Activated T-cell treated with anti-CD3 and anti-CD28 coated beads, Interleukin-2, amount 50 U/mL, for 72 hours (primary cell): ENCODE data around the gene WNT11. TPM values are rescaled to one million over a fixed set of nuclear protein-coding genes. Genes with fewer than 3 reads are reported as not detected.

Experiments used
- ATAC-seq, 2 donors: fragments of 150-1000 bp; cut with Tn5 transposase; replicated peaks in 1 of 2; 2 replicates each; pipeline ENCODE4 v1.10.0; 2021; ENCODE audit warnings: moderate library complexity in 2 of 2, mild to moderate bottlenecking in 1 of 2
- DNase-seq, 2 donors: peaks; one replicate each; pipeline ENCODE4 v3.0.0; 2021 to 2022; ENCODE audit warnings: mixed read lengths in 1 of 2
- H3K27ac Mint-ChIP-seq: one replicate; pipeline ENCODE4 v1.8.0; 2022; ENCODE audit warnings: mild to moderate bottlenecking, moderate library complexity, mixed read lengths
- H3K27me3 Mint-ChIP-seq: one replicate; pipeline ENCODE4 v1.8.0; 2022; ENCODE audit warnings: low read depth, mixed read lengths
- H3K36me3 Mint-ChIP-seq, 2 donors: one replicate each; pipeline ENCODE4 v1.8.0; 2022; ENCODE audit warnings: mixed read lengths in 2 of 2, mild to moderate bottlenecking in 1 of 2; ENCODE audit not compliant: insufficient read depth in 2 of 2
- H3K4me1 Mint-ChIP-seq: one replicate; pipeline ENCODE4 v1.8.0; 2022; ENCODE audit warnings: low read depth, mixed read lengths
- H3K4me3 Mint-ChIP-seq, 2 donors: one replicate each; pipeline ENCODE4 v1.8.0; 2022; ENCODE audit warnings: mild to moderate bottlenecking in 2 of 2, mixed read lengths in 2 of 2, moderate library complexity in 2 of 2
- H3K9me3 Mint-ChIP-seq, 2 donors: one replicate each; pipeline ENCODE4 v1.8.0; 2022; ENCODE audit warnings: mixed read lengths in 2 of 2
- total RNA-seq, 2 donors: library from RNA; stranded (reverse); gene quantifications; one replicate each; pipeline ENCODE4 v1.2.3, GENCODE V29; 2022

Gene WNT11
- total RNA-seq, 2 donors from 2014 or later: 0.12 to 0.16 TPM

GRCh38 chr11:76234416-76235232 lies 28.3 kb upstream of the WNT11 start:
- peak; percentile 27 to 39 for ATAC-seq
- no peaks in the 10 kb centered on the region for H3K36me3 Mint-ChIP-seq
- no peak for DNase-seq
- H3K27me3 Mint-ChIP-seq: no peaks in the 10 kb centered on the region
- H3K27ac Mint-ChIP-seq: peak overlapping the region; percentile 94
- H3K4me3 Mint-ChIP-seq: peak overlapping the region; percentile 84 to 91
- H3K4me1 Mint-ChIP-seq: peaks cover 48% of the 10 kb centered on the region
- no peaks in the 10 kb centered on the region for H3K9me3 Mint-ChIP-seq

DNA sequence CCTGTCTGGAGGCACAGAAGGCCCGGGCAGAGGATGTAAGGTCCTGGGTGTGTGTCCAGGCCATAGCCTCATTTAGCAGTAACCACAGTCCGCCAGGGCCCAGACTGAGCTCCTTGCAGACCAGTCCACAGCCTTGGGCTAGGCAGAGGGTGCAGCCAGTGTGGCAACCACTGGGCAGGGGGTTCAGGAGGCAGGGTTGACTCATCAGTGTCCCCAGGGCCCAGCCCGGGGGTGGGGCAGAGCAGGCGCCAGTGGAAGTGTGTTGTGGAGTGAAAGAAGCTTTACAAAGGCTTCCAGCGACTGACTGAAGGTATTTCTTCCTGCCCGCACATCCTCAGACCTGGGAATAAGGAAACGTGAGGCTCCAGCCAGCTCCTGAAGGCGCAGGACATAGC lies 27.7 kb upstream of the WNT11 start:
- DNase-seq (peak in 1 of 2 donors; percentile 15), ATAC-seq (no peak)
- Mint-ChIP-seq H3K4me1 (peaks cover 48% of the 10 kb centered on the region), H3K36me3 (no peaks in the 10 kb centered on the region), H3K9me3 (no peaks in the 10 kb centered on the region), H3K4me3 (peak overlapping the region; percentile 44 to 84), H3K27ac (no peak overlapping the region), H3K27me3 (no peaks in the 10 kb centered on the region)

- ATAC-seq: no peak
- DNase-seq: no peak
- Mint-ChIP-seq H3K4me3 (peak overlapping the region; percentile 44 to 69), H3K9me3 (no peaks in the 10 kb centered on the region), H3K36me3 (no peaks in the 10 kb centered on the region), H3K27ac (no peak overlapping the region), H3K27me3 (no peaks in the 10 kb centered on the region), H3K4me1 (peaks cover 48% of the 10 kb centered on the region)
These were observed 27.1 kb upstream of the WNT11 start for GRCh38 chr11:76233196-76233921.

DNA sequence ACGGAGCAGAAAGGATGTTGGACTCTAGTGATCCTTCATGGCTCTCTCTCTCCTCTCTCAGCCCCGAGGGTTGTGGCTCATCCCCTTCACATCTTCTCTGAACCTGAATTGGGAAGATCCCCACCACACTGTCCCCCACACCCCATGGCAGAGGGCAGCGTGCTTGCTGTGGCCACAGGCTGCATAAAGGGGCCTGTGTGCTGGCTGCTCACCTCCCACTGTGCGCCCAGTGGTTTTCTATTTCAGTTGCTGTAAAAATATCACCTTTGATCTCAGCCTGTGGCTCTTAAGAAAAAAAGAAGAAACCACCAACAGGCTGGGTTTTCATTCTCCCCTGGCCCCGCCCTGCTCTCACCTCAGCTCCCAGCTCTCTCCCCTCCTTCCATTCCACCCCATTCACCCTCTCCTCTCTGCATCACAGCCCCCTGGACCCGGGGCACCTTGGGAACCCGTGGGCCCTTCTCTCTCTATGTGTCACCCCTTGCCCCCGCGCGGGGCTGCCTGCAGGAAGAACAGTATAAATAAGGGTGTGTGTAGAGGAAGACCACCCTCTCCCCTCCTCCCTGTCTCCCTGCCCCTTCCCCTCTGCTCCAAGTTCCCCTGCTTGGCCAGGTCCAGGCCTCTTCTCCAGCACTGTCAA lies 25.8 kb upstream of the WNT11 start:
- ATAC-seq (peak; percentile 8 to 17), DNase-seq (peak; percentile 29 to 51)
- peaks cover 48% of the 10 kb centered on the region for H3K4me1 Mint-ChIP-seq
- no peak overlapping the region for H3K27ac Mint-ChIP-seq
- no peaks in the 10 kb centered on the region for H3K36me3 Mint-ChIP-seq
- peak overlapping the region; percentile 19 to 57 for H3K4me3 Mint-ChIP-seq
- no peaks in the 10 kb centered on the region for H3K27me3 Mint-ChIP-seq
- no peaks in the 10 kb centered on the region for H3K9me3 Mint-ChIP-seq

DNA sequence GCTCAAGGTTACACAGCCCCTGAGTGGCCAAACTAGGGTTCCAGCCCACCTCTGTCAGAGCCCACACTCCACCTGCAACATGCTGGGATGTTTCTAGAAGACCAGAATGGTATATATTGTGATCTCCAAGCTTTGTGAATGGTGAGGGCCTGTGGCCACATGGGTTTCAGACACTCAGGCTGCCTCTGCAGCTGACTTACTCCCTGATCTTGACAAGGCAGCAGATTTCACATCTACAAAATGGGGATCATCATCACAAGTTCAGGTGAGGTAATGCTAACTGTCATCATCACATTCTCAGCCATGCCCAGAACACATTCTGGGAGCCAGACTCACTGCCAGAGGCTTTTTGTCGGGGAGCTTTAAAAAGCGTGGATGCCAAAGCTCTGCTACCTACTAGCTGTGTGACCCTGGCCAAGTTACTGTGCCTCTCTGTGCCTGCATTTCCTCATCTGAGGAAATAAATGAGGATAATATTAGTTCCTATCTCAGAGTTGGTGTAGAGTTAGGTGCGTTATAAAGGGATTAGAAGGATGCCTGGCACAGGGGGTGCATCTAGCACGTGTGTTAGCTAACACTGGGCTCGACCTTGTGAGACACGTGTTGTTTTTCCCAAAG lies 24.9 kb upstream of the WNT11 start:
- Mint-ChIP-seq H3K36me3 (no peaks in the 10 kb centered on the region), H3K4me3 (no peak overlapping the region), H3K4me1 (peaks cover 48% of the 10 kb centered on the region), H3K27me3 (no peaks in the 10 kb centered on the region), H3K9me3 (no peaks in the 10 kb centered on the region), H3K27ac (no peak overlapping the region)
- DNase-seq (no peak), ATAC-seq (no peak)

GRCh38 chr11:76230392-76230791 lies 24.1 kb upstream of the WNT11 start:
- H3K27me3 Mint-ChIP-seq: no peaks in the 10 kb centered on the region
- no peak overlapping the region for H3K4me3 Mint-ChIP-seq
- no peak for ATAC-seq
- no peak overlapping the region for H3K27ac Mint-ChIP-seq
- no peaks in the 10 kb centered on the region for H3K36me3 Mint-ChIP-seq
- H3K4me1 Mint-ChIP-seq: peaks cover 42% of the 10 kb centered on the region
- H3K9me3 Mint-ChIP-seq: no peaks in the 10 kb centered on the region
- no peak for DNase-seq

GRCh38 chr11:76229690-76230240 lies 23.5 kb upstream of the WNT11 start:
- H3K27me3 Mint-ChIP-seq: no peaks in the 10 kb centered on the region
- no peak overlapping the region for H3K4me3 Mint-ChIP-seq
- ATAC-seq (no peak), DNase-seq (no peak)
- H3K9me3 Mint-ChIP-seq: no peaks in the 10 kb centered on the region
- H3K27ac Mint-ChIP-seq: no peak overlapping the region
- no peaks in the 10 kb centered on the region for H3K36me3 Mint-ChIP-seq
- peaks cover 39% of the 10 kb centered on the region for H3K4me1 Mint-ChIP-seq

GRCh38 chr11:76228875-76229149 lies 22.5 kb upstream of the WNT11 start:
- DNase-seq: no peak
- Mint-ChIP-seq H3K36me3 (no peaks in the 10 kb centered on the region), H3K4me3 (no peak overlapping the region), H3K27me3 (no peaks in the 10 kb centered on the region), H3K4me1 (peaks cover 30% of the 10 kb centered on the region), H3K9me3 (no peaks in the 10 kb centered on the region), H3K27ac (no peak overlapping the region)
- no peak for ATAC-seq

- DNase-seq (no peak), ATAC-seq (no peak)
- Mint-ChIP-seq H3K27me3 (no peaks in the 10 kb centered on the region), H3K9me3 (no peaks in the 10 kb centered on the region), H3K36me3 (no peaks in the 10 kb centered on the region), H3K4me3 (no peak overlapping the region), H3K4me1 (peaks cover 24% of the 10 kb centered on the region), H3K27ac (no peak overlapping the region)
These were observed 22.0 kb upstream of the WNT11 start for GRCh38 chr11:76228071-76228874.

- H3K4me3 Mint-ChIP-seq: no peak overlapping the region
These were observed 20.3 kb upstream of the WNT11 start for GRCh38 chr11:76226626-76227025.

GRCh38 chr11:76225122-76225611 lies 18.9 kb upstream of the WNT11 start:
- no peak for ATAC-seq
- no peaks in the 10 kb centered on the region for H3K4me1 Mint-ChIP-seq
- no peak overlapping the region for H3K4me3 Mint-ChIP-seq
- DNase-seq: no peak
- no peak overlapping the region for H3K27ac Mint-ChIP-seq
- H3K9me3 Mint-ChIP-seq: no peaks in the 10 kb centered on the region
- no peaks in the 10 kb centered on the region for H3K36me3 Mint-ChIP-seq
- H3K27me3 Mint-ChIP-seq: no peaks in the 10 kb centered on the region

More at GRCh38 chr11:76226626-76227025, 20.3 kb upstream of the WNT11 start:
- ATAC-seq: no peak
- no peak for DNase-seq
- no peaks in the 10 kb centered on the region for H3K36me3 Mint-ChIP-seq
- peaks cover 8% of the 10 kb centered on the region for H3K4me1 Mint-ChIP-seq
- no peak overlapping the region for H3K27ac Mint-ChIP-seq
- no peaks in the 10 kb centered on the region for H3K9me3 Mint-ChIP-seq
- no peaks in the 10 kb centered on the region for H3K27me3 Mint-ChIP-seq

- Mint-ChIP-seq H3K27ac (no peak overlapping the region), H3K9me3 (no peaks in the 10 kb centered on the region)
These were observed 18.3 kb upstream of the WNT11 start for GRCh38 chr11:76224461-76225121.

More at GRCh38 chr11:76224461-76225121, 18.3 kb upstream of the WNT11 start:
- H3K27me3 Mint-ChIP-seq: no peaks in the 10 kb centered on the region
- no peaks in the 10 kb centered on the region for H3K4me1 Mint-ChIP-seq
- ATAC-seq (no peak), DNase-seq (no peak)
- no peak overlapping the region for H3K4me3 Mint-ChIP-seq
- no peaks in the 10 kb centered on the region for H3K36me3 Mint-ChIP-seq
